Aorta (tissue), 5 donors: ENCODE measurements around the gene LPIN3. TPM values are rescaled to one million over a fixed set of nuclear protein-coding genes. Genes with fewer than 3 reads are reported as not detected.

Experiments
- ATAC-seq: fragments of 200-7000 bp; cut with Tn5 transposase; one replicate; pipeline ENCODE4 v1.9.1; 2022; ENCODE audit warnings: moderate library complexity; ENCODE audit not compliant: low FRiP score
- DNase-seq, 2 donors: peaks; one replicate each; pipeline ENCODE4 v3.0.0-alpha.2; 2020
- H3K27ac ChIP-seq, 2 donors: one replicate each; pipeline ENCODE4 v1.5.1; 2013; ENCODE audit warnings: low read length in 2 of 2, mild to moderate bottlenecking in 2 of 2, moderate library complexity in 2 of 2, control low read depth in 1 of 2, inconsistent platforms in 1 of 2, low read depth in 1 of 2
- H3K27me3 ChIP-seq, 2 donors: one replicate each; pipeline ENCODE4 v1.6.1; 2013; ENCODE audit warnings: control low read depth in 1 of 2, low read length in 1 of 2, mild to moderate bottlenecking in 1 of 2, moderate library complexity in 1 of 2; ENCODE audit not compliant: insufficient read depth in 2 of 2, control insufficient read depth in 1 of 2
- H3K36me3 ChIP-seq, 2 donors: one replicate each; pipeline ENCODE4 v1.6.1; 2013; ENCODE audit warnings: control low read depth in 1 of 2, low read length in 1 of 2, mild to moderate bottlenecking in 1 of 2; ENCODE audit not compliant: insufficient read depth in 2 of 2, control insufficient read depth in 1 of 2
- H3K4me1 ChIP-seq, 2 donors: one replicate each; pipeline ENCODE4 v1.6.1; 2013; ENCODE audit warnings: low read length in 2 of 2, control low read depth in 1 of 2, mild to moderate bottlenecking in 1 of 2, moderate library complexity in 1 of 2; ENCODE audit not compliant: insufficient read depth in 2 of 2, control insufficient read depth in 1 of 2
- H3K4me3 ChIP-seq, 2 donors: one replicate each; pipeline ENCODE4 v1.5.1; 2013; ENCODE audit warnings: low read length in 2 of 2, control low read depth in 1 of 2, mild to moderate bottlenecking in 1 of 2
- H3K9me3 ChIP-seq: one replicate; pipeline ENCODE4 v1.6.1; 2013; ENCODE audit warnings: mild to moderate bottlenecking, low read length; ENCODE audit not compliant: control insufficient read depth
- WGBS, 2 donors: extraction: QIAGEN DNeasy Blood & Tissue Kit; methylation state at CpG; one replicate each; pipeline ENCODE4 v1.1.7; 2013; 5-methylcytosine and 5-hydroxymethylcytosine counted together
- intact Hi-C, 2 donors: fragments of 100-400 bp; cut with DNase I; formaldehyde crosslinking; loops; one replicate each; pipeline versions ENCODE4 v1.14.2 to v1.15.0; 2022
- polyA plus RNA-seq, 2 donors: library from polyadenylated mRNA; stranded (reverse); fragments of 200-250 nt; gene quantifications; one replicate each; pipeline ENCODE4 v1.2.3, GENCODE V29; 2013
- total RNA-seq, 2 donors: library from RNA; stranded (reverse); fragmentation: NEBNext Ultra II Directional; extraction: Animal tissue kit (Norgen Biotek cat#: 25700); gene quantifications; one replicate each; pipeline ENCODE4 v1.2.1, GENCODE V29; 2021
- donor health status: healthy with polysubstance abuse.
- donor health status: Bipolar disorder and iron deficiency.
- donor health status: DM: no; HTN: no; CAD: no.
- donor health status: DM: no; HTN: no; CAD: no.
- donor health status: DM: yes; HTN: yes; CAD: no.

Gene LPIN3
- total and polyA plus RNA-seq, 4 donors = 17.3 to 37.0 (median 22.0) TPM

- DNase-seq (no peak), ATAC-seq (no peak)
- Histone ChIP-seq H3K27ac (no peak overlapping the region), H3K4me3 (no peak overlapping the region), H3K27me3 (no peaks in the 10 kb centered on the region), H3K9me3 (no peaks in the 10 kb centered on the region), H3K4me1 (no peaks in the 10 kb centered on the region), H3K36me3 (no peaks in the 10 kb centered on the region)
- WGBS, 2 donors = 97 to 98% methylated on average over 3 of the region's 3 CpGs
- intact Hi-C loops = no loop called here
Observed at GRCh38 chr20:41390889-41391288, 50.3 kb downstream of the LPIN3 start.

GRCh38 chr20:41391587-41392001, 51.0 kb downstream of the LPIN3 start:
- H3K4me1 ChIP-seq = no peaks in the 10 kb centered on the region
- DNase-seq = no peak
- H3K27me3 ChIP-seq = no peaks in the 10 kb centered on the region
- no peak overlapping the region for H3K27ac ChIP-seq
- no peak overlapping the region for H3K4me3 ChIP-seq
- 96 to 97% methylated on average over 10 of the region's 10 CpGs for WGBS, 2 donors
- H3K9me3 ChIP-seq = no peaks in the 10 kb centered on the region
- no peaks in the 10 kb centered on the region for H3K36me3 ChIP-seq
- intact Hi-C loops = no loop called here
- ATAC-seq = no peak

DNA sequence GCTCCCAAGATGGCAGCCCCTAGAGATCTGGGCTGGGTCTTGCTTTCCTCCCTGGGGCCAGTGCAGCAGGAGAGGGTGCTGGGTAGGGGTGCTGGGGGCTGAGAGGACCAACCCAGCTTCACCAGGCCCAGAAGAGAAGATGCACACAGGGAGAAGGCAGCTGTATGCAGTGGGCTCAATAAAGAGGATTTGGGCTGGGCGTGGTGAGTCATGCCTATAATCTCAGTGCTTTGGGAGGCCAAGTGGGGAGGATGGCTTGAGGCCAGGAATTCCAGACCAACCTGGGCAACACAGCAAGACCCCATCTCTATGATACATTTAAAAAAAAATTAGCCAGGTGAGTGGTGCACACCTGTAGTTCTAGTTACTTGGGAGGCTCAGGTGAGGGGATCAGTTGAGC, 51.7 kb downstream of the LPIN3 start:
- Histone ChIP-seq H3K27me3 (no peaks in the 10 kb centered on the region), H3K4me3 (no peak overlapping the region), H3K27ac (no peak overlapping the region), H3K9me3 (no peaks in the 10 kb centered on the region), H3K36me3 (no peaks in the 10 kb centered on the region), H3K4me1 (no peaks in the 10 kb centered on the region)
- ATAC-seq (no peak), DNase-seq (no peak)
- intact Hi-C loops = no loop called here
- 96 to 98% methylated on average over 1 of the region's 1 CpG for WGBS, 2 donors

DNA sequence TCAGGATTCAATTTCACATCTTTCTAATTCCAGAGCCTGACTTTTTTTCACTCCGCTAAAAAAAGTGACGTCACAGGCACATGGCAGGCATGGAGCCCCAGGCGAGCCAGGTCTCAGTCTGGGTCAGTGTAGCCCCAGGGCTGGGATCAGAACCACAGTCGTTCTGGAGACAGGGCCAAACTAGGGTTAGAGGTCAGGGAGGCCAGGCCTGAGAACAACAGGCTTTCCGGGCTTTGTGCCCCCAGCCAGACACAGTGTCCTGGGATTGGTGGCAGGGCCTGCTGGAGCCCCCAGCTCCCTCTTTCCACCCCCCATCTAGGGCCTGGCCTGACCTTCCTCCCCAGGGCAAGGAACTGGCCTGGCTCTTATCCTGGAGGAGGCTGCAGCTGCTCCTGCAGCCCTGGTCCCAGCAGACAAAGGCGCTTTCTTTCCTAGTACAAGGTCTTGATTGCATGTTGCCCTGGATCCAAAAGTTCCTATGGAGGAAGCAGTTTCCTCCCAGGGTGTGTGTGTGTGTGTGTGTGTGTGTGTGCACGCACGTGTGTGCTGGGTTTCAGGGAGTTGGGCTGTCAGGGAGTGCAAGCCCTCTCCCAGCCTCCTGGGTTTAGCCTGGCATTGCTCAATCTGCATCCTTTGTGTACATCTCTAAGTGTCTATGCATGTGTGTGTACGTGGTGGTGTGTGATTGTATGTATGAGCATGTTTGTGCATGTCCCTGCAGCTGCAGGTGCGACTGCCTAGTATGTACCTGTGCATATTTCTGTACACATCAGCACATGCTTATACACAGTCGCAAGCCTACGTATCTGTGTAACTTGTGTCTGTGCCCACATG, 52.5 kb downstream of the LPIN3 start:
- Histone ChIP-seq H3K4me1 (no peaks in the 10 kb centered on the region), H3K27ac (no peak overlapping the region), H3K36me3 (no peaks in the 10 kb centered on the region), H3K4me3 (no peak overlapping the region), H3K27me3 (no peaks in the 10 kb centered on the region), H3K9me3 (no peaks in the 10 kb centered on the region)
- no peak for DNase-seq
- WGBS, 2 donors = 71 to 79% methylated on average over 12 of the region's 12 CpGs
- peak; percentile 78 for ATAC-seq
- intact Hi-C loops = no loop called here

DNA sequence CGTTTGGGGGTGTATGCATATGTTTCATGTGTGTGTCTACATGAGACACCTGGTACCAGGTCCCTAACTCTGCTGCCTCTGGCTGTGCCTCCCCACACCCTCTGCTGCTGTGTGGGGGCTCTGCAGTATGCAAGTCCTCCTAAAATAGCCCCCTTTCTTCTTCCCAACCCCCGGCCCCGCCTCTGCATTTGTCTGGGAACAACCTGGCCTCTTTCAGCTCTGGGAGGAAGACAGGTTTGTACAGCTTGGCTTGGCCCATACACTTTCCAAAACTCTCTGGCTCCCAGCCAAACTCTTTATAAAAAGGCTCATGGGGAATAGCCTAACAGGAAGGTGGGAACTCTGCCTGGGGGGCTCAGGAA, 53.1 kb downstream of the LPIN3 start:
- WGBS, 2 donors = 57 to 63% methylated on average over 3 of the region's 3 CpGs
- no peak overlapping the region for H3K27ac ChIP-seq
- intact Hi-C loops = no loop called here
- H3K4me1 ChIP-seq = no peaks in the 10 kb centered on the region
- no peaks in the 10 kb centered on the region for H3K9me3 ChIP-seq
- no peak for DNase-seq
- no peak for ATAC-seq
- no peaks in the 10 kb centered on the region for H3K36me3 ChIP-seq
- H3K27me3 ChIP-seq = no peaks in the 10 kb centered on the region
- no peak overlapping the region for H3K4me3 ChIP-seq

DNA sequence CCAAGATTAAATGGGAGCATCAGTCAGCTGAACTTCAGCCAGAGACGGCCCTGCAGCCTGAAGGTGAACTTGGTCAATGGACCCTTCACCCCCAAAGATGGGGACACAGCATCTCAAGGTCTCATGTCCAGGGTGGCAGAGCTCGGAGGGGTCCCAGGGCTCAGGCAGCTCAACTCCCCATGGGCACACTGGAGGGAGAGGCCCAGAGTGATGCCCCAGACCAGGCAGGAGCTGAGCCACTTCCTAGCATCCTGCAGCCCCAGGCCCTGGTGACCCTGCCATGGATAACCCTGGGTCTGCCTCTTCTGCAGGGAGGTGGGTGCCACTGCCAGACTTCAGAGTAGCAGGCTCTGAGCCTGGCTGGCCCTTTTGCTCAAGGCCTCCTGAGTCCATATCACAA, 53.5 kb downstream of the LPIN3 start:
- Histone ChIP-seq H3K4me1 (no peaks in the 10 kb centered on the region), H3K27me3 (no peaks in the 10 kb centered on the region), H3K9me3 (no peaks in the 10 kb centered on the region), H3K36me3 (no peaks in the 10 kb centered on the region), H3K4me3 (no peak overlapping the region), H3K27ac (no peak overlapping the region)
- intact Hi-C loops = no loop called here
- ATAC-seq (no peak), DNase-seq (no peak)
- 96% methylated on average over 2 of the region's 2 CpGs for WGBS, 2 donors

GRCh38 chr20:41394931-41395666, 54.5 kb downstream of the LPIN3 start:
- Histone ChIP-seq H3K27me3 (no peaks in the 10 kb centered on the region), H3K4me3 (no peak overlapping the region), H3K4me1 (no peaks in the 10 kb centered on the region), H3K9me3 (no peaks in the 10 kb centered on the region), H3K36me3 (no peaks in the 10 kb centered on the region), H3K27ac (no peak overlapping the region)
- DNase-seq (no peak), ATAC-seq (no peak)
- 73 to 75% methylated on average over 9 of the region's 9 CpGs for WGBS, 2 donors
- intact Hi-C loops = loop anchor here in 1 of 2 donors (5.0 kb wide), 1 partner anchor 418 kb away; no protein-coding TSS in a partner anchor

GRCh38 chr20:41395667-41396664, 55.3 kb downstream of the LPIN3 start:
- Histone ChIP-seq H3K4me3 (no peak overlapping the region), H3K9me3 (no peaks in the 10 kb centered on the region), H3K27ac (no peak overlapping the region), H3K4me1 (no peaks in the 10 kb centered on the region), H3K36me3 (no peaks in the 10 kb centered on the region), H3K27me3 (no peaks in the 10 kb centered on the region)
- 51 to 59% methylated on average over 18 of the region's 18 CpGs for WGBS, 2 donors
- intact Hi-C loops = loop anchor here in 1 of 2 donors (5.0 kb wide), 1 partner anchor 419 kb away; no protein-coding TSS in a partner anchor
- ATAC-seq (peak; percentile 37), DNase-seq (no peak)
